Adipose tissue (tissue), 3 donors: Measurements from ENCODE around the gene PASD1. TPM values are rescaled to one million over a fixed set of nuclear protein-coding genes. Genes with fewer than 3 reads are reported as not detected.
"Not testable (repeated sequence)": the region's sequence is repeated elsewhere in the genome, so short reads cannot be mapped to it uniquely, and the experiment has no call there.

Source experiments
- H3K27ac ChIP-seq: one replicate; pipeline ENCODE4 v1.5.1; 2013; ENCODE audit warnings: low read depth, low read length
- WGBS, 3 donors: extraction: QIAGEN DNeasy Blood & Tissue Kit; methylation state at CpG; one replicate each; pipeline ENCODE4 v1.1.7; 2013; 5-methylcytosine and 5-hydroxymethylcytosine counted together
- polyA plus RNA-seq, 3 donors: library from polyadenylated mRNA; stranded (reverse); fragments of 200-250 nt; gene quantifications; one replicate each; pipeline ENCODE4 v1.2.3, GENCODE V29; 2013
- donor health status: healthy with polysubstance abuse.
- donor health status: Bipolar disorder and iron deficiency.
- donor health status: healthy.

The PASD1 gene
- polyA plus RNA-seq: not detected

- WGBS, 3 donors: 94 to 96% (median 95%) methylated on average over 14 to 16 of the region's 16 CpGs
- no peak within 1 kb of the TSS for H3K27ac ChIP-seq
Measured at GRCh38 chrX:151563449-151563848, at the start of gene PASD1. TSS of gene PASD1 (plus strand) at chrX:151563675. CDS start at chrX:151601554, 37,879 bp downstream.

- WGBS, 3 donors: 63 to 89% methylated on average over 2 of the region's 2 CpGs; no CpG with 5 or more reads in 1 of the 3 donors
- H3K27ac ChIP-seq: no peak overlapping the region
Measured at GRCh38 chrX:151515237-151515636, 48.2 kb upstream of the PASD1 start.

- H3K27ac ChIP-seq: no peak overlapping the region
- 66 to 78% (median 74%) methylated on average over 12 to 15 of the region's 15 CpGs for WGBS, 3 donors
Measured at GRCh38 chrX:151516538-151517187, 46.8 kb upstream of the PASD1 start.

GRCh38 chrX:151517421-151517820 is 46.1 kb upstream of the PASD1 start:
- WGBS, 3 donors: 68 to 74% (median 69%) methylated on average over 2 of the region's 2 CpGs
- H3K27ac ChIP-seq: no peak overlapping the region

- 51 to 55% (median 53%) methylated on average over 2 of the region's 2 CpGs for WGBS, 3 donors
- no peak overlapping the region for H3K27ac ChIP-seq
Measured at GRCh38 chrX:151523351-151523750, 40.1 kb upstream of the PASD1 start.

GRCh38 chrX:151536571-151536970 is 26.9 kb upstream of the PASD1 start:
- H3K27ac ChIP-seq: no peak overlapping the region

- no peak overlapping the region for H3K27ac ChIP-seq
- 71 to 100% (median 76%) methylated on average over 1 of the region's 1 CpG for WGBS, 3 donors
Measured at GRCh38 chrX:151537572-151537971, 25.9 kb upstream of the PASD1 start.

- H3K27ac ChIP-seq: no peak overlapping the region
- 48 to 69% (median 62%) methylated on average over 3 of the region's 3 CpGs for WGBS, 3 donors
Measured at GRCh38 chrX:151538190-151539122, 25.0 kb upstream of the PASD1 start.

- no peak overlapping the region for H3K27ac ChIP-seq
- 55 to 83% (median 56%) methylated on average over 2 of the region's 2 CpGs for WGBS, 3 donors
Measured at GRCh38 chrX:151543706-151544105, 19.8 kb upstream of the PASD1 start.

- 72 to 82% (median 75%) methylated on average over 6 of the region's 6 CpGs for WGBS, 3 donors
Measured at GRCh38 chrX:151546226-151546625, 17.2 kb upstream of the PASD1 start.

GRCh38 chrX:151551176-151551575 is 12.3 kb upstream of the PASD1 start:
- WGBS, 3 donors: 77 to 97% (median 94%) methylated on average over 6 to 21 of the region's 25 CpGs
- H3K27ac ChIP-seq: not testable (repeated sequence)

More at GRCh38 chrX:151546226-151546625, 17.2 kb upstream of the PASD1 start:
- not testable (repeated sequence) for H3K27ac ChIP-seq

GRCh38 chrX:151552743-151553142 is 10.7 kb upstream of the PASD1 start:
- WGBS, 3 donors: 44 to 61% (median 46%) methylated on average over 4 of the region's 4 CpGs
- H3K27ac ChIP-seq: no peak overlapping the region

- 91 to 96% (median 92%) methylated on average over 14 to 25 of the region's 25 CpGs for WGBS, 3 donors
- not testable (repeated sequence) for H3K27ac ChIP-seq
Measured at GRCh38 chrX:151555301-151555700, 8.2 kb upstream of the PASD1 start.

GRCh38 chrX:151562485-151562884 is 990 bp upstream of the PASD1 start:
- not testable (repeated sequence) for H3K27ac ChIP-seq
- 89 to 100% (median 97%) methylated on average over 1 to 12 of the region's 21 CpGs for WGBS, 3 donors

GRCh38 chrX:151563003-151563402 is 472 bp upstream of the PASD1 start:
- 94 to 99% (median 99%) methylated on average over 17 to 24 of the region's 24 CpGs for WGBS, 3 donors
- not testable (repeated sequence) for H3K27ac ChIP-seq

- H3K27ac ChIP-seq: no peak overlapping the region
- WGBS, 3 donors: 93 to 97% (median 93%) methylated on average over 16 to 21 of the region's 21 CpGs
Measured at GRCh38 chrX:151564035-151564434, 560 bp downstream of the PASD1 start.

- H3K27ac ChIP-seq: not testable (repeated sequence)
- WGBS, 3 donors: 85 to 95% (median 91%) methylated on average over 10 of the region's 10 CpGs
Measured at GRCh38 chrX:151566872-151567271, 3.4 kb downstream of the PASD1 start.

- no peak overlapping the region for H3K27ac ChIP-seq
- WGBS, 3 donors: 64 to 83% (median 75%) methylated on average over 3 of the region's 3 CpGs
Measured at GRCh38 chrX:151570561-151570960, 7.1 kb downstream of the PASD1 start.

- H3K27ac ChIP-seq: not testable (repeated sequence)
- 88 to 96% (median 95%) methylated on average over 3 of the region's 3 CpGs for WGBS, 3 donors
Measured at GRCh38 chrX:151593384-151593783, 29.9 kb downstream of the PASD1 start.
